ENCODE measurements around the gene SLC35F1.

SLC35F1 gene

GRCh38 chr6:118277631-118278030, 370.6 kb downstream of the SLC35F1 start:
- no peak overlapping the region for H3K27ac ChIP-seq (ENCODE audit: insufficient read depth in 1 of 2, low read depth in 1 of 2, low read length in 2 of 2, poor library complexity in 1 of 2, severe bottlenecking in 2 of 2)
- POLR2A ChIA-PET, result no interaction called here
- DNase-seq, result no peak
- peaks cover 0 to 4% (median 0%) of the 10 kb centered on the region in 5 experiments for H3K27me3 ChIP-seq (replicated peaks in 2 of 5; ENCODE audit: control insufficient read depth in 4 of 5, insufficient read depth in 5 of 5, low read length in 4 of 5)
- H3K9me3 ChIP-seq (ENCODE audit: control extremely low read depth in 1 of 5, control insufficient read depth in 4 of 5, insufficient read depth in 2 of 5, low read depth in 1 of 5, low read length in 4 of 5), result no peaks in the 10 kb centered on the region
- 75% methylated on average over 1 of the region's 1 CpG for WGBS (ENCODE audit: insufficient coverage)
- H3K36me3 ChIP-seq (ENCODE audit: control insufficient read depth in 4 of 4, insufficient read depth in 4 of 4, low read length in 3 of 4), result no peaks in the 10 kb centered on the region
- H3K4me1 ChIP-seq (ENCODE audit: control extremely low read depth in 1 of 4, control insufficient read depth in 4 of 4, insufficient read depth in 4 of 4, low read length in 3 of 4), result no peaks in the 10 kb centered on the region
- H3K4me3 ChIP-seq (ENCODE audit: control insufficient read depth in 1 of 7, extremely low read depth in 1 of 7, insufficient read depth in 4 of 7, low read depth in 2 of 7, low read length in 6 of 7), result no peak overlapping the region
- CTCF ChIA-PET, result no interaction called here

- Histone ChIP-seq H3K27me3 (replicated peaks in 2 of 5; ENCODE audit: control insufficient read depth in 4 of 5, insufficient read depth in 5 of 5, low read length in 4 of 5) (peaks cover 0 to 4% (median 0%) of the 10 kb centered on the region in 5 experiments), H3K4me3 (ENCODE audit: control insufficient read depth in 1 of 7, extremely low read depth in 1 of 7, insufficient read depth in 4 of 7, low read depth in 2 of 7, low read length in 6 of 7) (no peak overlapping the region), H3K27ac (ENCODE audit: insufficient read depth in 1 of 2, low read depth in 1 of 2, low read length in 2 of 2, poor library complexity in 1 of 2, severe bottlenecking in 2 of 2) (no peak overlapping the region), H3K4me1 (ENCODE audit: control extremely low read depth in 1 of 4, control insufficient read depth in 4 of 4, insufficient read depth in 4 of 4, low read length in 3 of 4) (peaks cover 0 to 2% (median 0%) of the 10 kb centered on the region in 4 experiments), H3K9me3 (ENCODE audit: control extremely low read depth in 1 of 5, control insufficient read depth in 4 of 5, insufficient read depth in 2 of 5, low read depth in 1 of 5, low read length in 4 of 5) (no peaks in the 10 kb centered on the region), H3K36me3 (ENCODE audit: control insufficient read depth in 4 of 4, insufficient read depth in 4 of 4, low read length in 3 of 4) (no peaks in the 10 kb centered on the region)
- CTCF ChIA-PET, result interaction anchor here (1.7 kb wide), 1 partner anchor 12 kb away, joined by 3 read pairs; no protein-coding TSS in a partner anchor
- POLR2A ChIA-PET, result no interaction called here
- no CpG with 5 or more reads among the region's 2 CpGs for WGBS (ENCODE audit: insufficient coverage)
- DNase-seq, result no peak
Measured at GRCh38 chr6:118280210-118280609, 373.1 kb downstream of the SLC35F1 start.

GRCh38 chr6:118281291-118281690, 374.2 kb downstream of the SLC35F1 start:
- peaks cover 0 to 4% (median 0%) of the 10 kb centered on the region in 5 experiments for H3K27me3 ChIP-seq (replicated peaks in 2 of 5; ENCODE audit: control insufficient read depth in 4 of 5, insufficient read depth in 5 of 5, low read length in 4 of 5)
- CTCF ChIA-PET, result interaction anchor here (0.9 to 1.7 kb wide), 3 partner anchors 11 to 299 kb away, joined by 3 to 5 read pairs (median 3); no protein-coding TSS in a partner anchor
- no peaks in the 10 kb centered on the region for H3K9me3 ChIP-seq (ENCODE audit: control extremely low read depth in 1 of 5, control insufficient read depth in 4 of 5, insufficient read depth in 2 of 5, low read depth in 1 of 5, low read length in 4 of 5)
- DNase-seq, result no peak
- peaks cover 0 to 2% (median 0%) of the 10 kb centered on the region in 4 experiments for H3K4me1 ChIP-seq (ENCODE audit: control extremely low read depth in 1 of 4, control insufficient read depth in 4 of 4, insufficient read depth in 4 of 4, low read length in 3 of 4)
- H3K27ac ChIP-seq (ENCODE audit: insufficient read depth in 1 of 2, low read depth in 1 of 2, low read length in 2 of 2, poor library complexity in 1 of 2, severe bottlenecking in 2 of 2), result no peak overlapping the region
- POLR2A ChIA-PET, result no interaction called here
- no peaks in the 10 kb centered on the region for H3K36me3 ChIP-seq (ENCODE audit: control insufficient read depth in 4 of 4, insufficient read depth in 4 of 4, low read length in 3 of 4)
- no peak overlapping the region for H3K4me3 ChIP-seq (ENCODE audit: control insufficient read depth in 1 of 7, extremely low read depth in 1 of 7, insufficient read depth in 4 of 7, low read depth in 2 of 7, low read length in 6 of 7)

- 0% methylated on average over 3 of the region's 8 CpGs for WGBS (ENCODE audit: insufficient coverage)
- Histone ChIP-seq H3K27me3 (replicated peaks in 2 of 5; ENCODE audit: control insufficient read depth in 4 of 5, insufficient read depth in 5 of 5, low read length in 4 of 5) (no peaks in the 10 kb centered on the region), H3K4me1 (ENCODE audit: control extremely low read depth in 1 of 4, control insufficient read depth in 4 of 4, insufficient read depth in 4 of 4, low read length in 3 of 4) (peaks cover 0 to 2% (median 0%) of the 10 kb centered on the region in 4 experiments), H3K36me3 (ENCODE audit: control insufficient read depth in 4 of 4, insufficient read depth in 4 of 4, low read length in 3 of 4) (no peaks in the 10 kb centered on the region), H3K27ac (ENCODE audit: insufficient read depth in 1 of 2, low read depth in 1 of 2, low read length in 2 of 2, poor library complexity in 1 of 2, severe bottlenecking in 2 of 2) (no peak overlapping the region), H3K9me3 (ENCODE audit: control extremely low read depth in 1 of 5, control insufficient read depth in 4 of 5, insufficient read depth in 2 of 5, low read depth in 1 of 5, low read length in 4 of 5) (no peaks in the 10 kb centered on the region), H3K4me3 (ENCODE audit: control insufficient read depth in 1 of 7, extremely low read depth in 1 of 7, insufficient read depth in 4 of 7, low read depth in 2 of 7, low read length in 6 of 7) (no peak overlapping the region)
- peak; percentile 62 to 81 (median 76) for DNase-seq
- ChIA-PET CTCF (interaction anchor here (0.9 to 1.8 kb wide), 10 partner anchors 8 to 501 kb away, joined by 3 to 6 read pairs (median 3); no protein-coding TSS in a partner anchor), POLR2A (no interaction called here)
Measured at GRCh38 chr6:118283766-118284165, 376.7 kb downstream of the SLC35F1 start.

GRCh38 chr6:118284736-118285360, 377.8 kb downstream of the SLC35F1 start:
- H3K27ac ChIP-seq (ENCODE audit: insufficient read depth in 1 of 2, low read depth in 1 of 2, low read length in 2 of 2, poor library complexity in 1 of 2, severe bottlenecking in 2 of 2), result no peak overlapping the region
- H3K4me3 ChIP-seq (ENCODE audit: control insufficient read depth in 1 of 7, extremely low read depth in 1 of 7, insufficient read depth in 4 of 7, low read depth in 2 of 7, low read length in 6 of 7), result no peak overlapping the region
- no peaks in the 10 kb centered on the region for H3K9me3 ChIP-seq (ENCODE audit: control extremely low read depth in 1 of 5, control insufficient read depth in 4 of 5, insufficient read depth in 2 of 5, low read depth in 1 of 5, low read length in 4 of 5)
- H3K36me3 ChIP-seq (ENCODE audit: control insufficient read depth in 4 of 4, insufficient read depth in 4 of 4, low read length in 3 of 4), result no peaks in the 10 kb centered on the region
- POLR2A ChIA-PET, result no interaction called here
- WGBS (ENCODE audit: insufficient coverage), result 89% methylated on average over 3 of the region's 5 CpGs
- DNase-seq, result peak in 1 of 3 donors; percentile 4
- H3K27me3 ChIP-seq (replicated peaks in 2 of 5; ENCODE audit: control insufficient read depth in 4 of 5, insufficient read depth in 5 of 5, low read length in 4 of 5), result no peaks in the 10 kb centered on the region
- CTCF ChIA-PET, result interaction anchor here (0.9 to 2.2 kb wide), 8 partner anchors 10 to 826 kb away, joined by 3 to 7 read pairs (median 4); no protein-coding TSS in a partner anchor
- H3K4me1 ChIP-seq (ENCODE audit: control extremely low read depth in 1 of 4, control insufficient read depth in 4 of 4, insufficient read depth in 4 of 4, low read length in 3 of 4), result peaks cover 0 to 2% (median 0%) of the 10 kb centered on the region in 4 experiments

- ChIA-PET POLR2A (no interaction called here), CTCF (interaction anchor here (1.3 to 2.2 kb wide), 6 partner anchors 11 to 335 kb away, joined by 3 to 7 read pairs (median 4); no protein-coding TSS in a partner anchor)
- no peak overlapping the region for H3K27ac ChIP-seq (ENCODE audit: insufficient read depth in 1 of 2, low read depth in 1 of 2, low read length in 2 of 2, poor library complexity in 1 of 2, severe bottlenecking in 2 of 2)
- peaks cover 0 to 2% (median 0%) of the 10 kb centered on the region in 4 experiments for H3K4me1 ChIP-seq (ENCODE audit: control extremely low read depth in 1 of 4, control insufficient read depth in 4 of 4, insufficient read depth in 4 of 4, low read length in 3 of 4)
- H3K36me3 ChIP-seq (ENCODE audit: control insufficient read depth in 4 of 4, insufficient read depth in 4 of 4, low read length in 3 of 4), result no peaks in the 10 kb centered on the region
- no peaks in the 10 kb centered on the region for H3K27me3 ChIP-seq (replicated peaks in 2 of 5; ENCODE audit: control insufficient read depth in 4 of 5, insufficient read depth in 5 of 5, low read length in 4 of 5)
- H3K9me3 ChIP-seq (ENCODE audit: control extremely low read depth in 1 of 5, control insufficient read depth in 4 of 5, insufficient read depth in 2 of 5, low read depth in 1 of 5, low read length in 4 of 5), result no peaks in the 10 kb centered on the region
- no peak overlapping the region for H3K4me3 ChIP-seq (ENCODE audit: control insufficient read depth in 1 of 7, extremely low read depth in 1 of 7, insufficient read depth in 4 of 7, low read depth in 2 of 7, low read length in 6 of 7)
- WGBS (ENCODE audit: insufficient coverage), result 100% methylated on average over 1 of the region's 1 CpG
- no peak for DNase-seq
Measured at GRCh38 chr6:118285791-118286190, 378.7 kb downstream of the SLC35F1 start.

GRCh38 chr6:118288355-118289124, 381.5 kb downstream of the SLC35F1 start:
- Histone ChIP-seq H3K9me3 (ENCODE audit: control extremely low read depth in 1 of 5, control insufficient read depth in 4 of 5, insufficient read depth in 2 of 5, low read depth in 1 of 5, low read length in 4 of 5) (peaks cover 0 to 1% (median 0%) of the 10 kb centered on the region in 5 experiments), H3K27me3 (replicated peaks in 2 of 5; ENCODE audit: control insufficient read depth in 4 of 5, insufficient read depth in 5 of 5, low read length in 4 of 5) (no peaks in the 10 kb centered on the region), H3K27ac (ENCODE audit: insufficient read depth in 1 of 2, low read depth in 1 of 2, low read length in 2 of 2, poor library complexity in 1 of 2, severe bottlenecking in 2 of 2) (no peak overlapping the region), H3K4me1 (ENCODE audit: control extremely low read depth in 1 of 4, control insufficient read depth in 4 of 4, insufficient read depth in 4 of 4, low read length in 3 of 4) (peaks cover 0 to 2% (median 0%) of the 10 kb centered on the region in 4 experiments), H3K4me3 (ENCODE audit: control insufficient read depth in 1 of 7, extremely low read depth in 1 of 7, insufficient read depth in 4 of 7, low read depth in 2 of 7, low read length in 6 of 7) (no peak overlapping the region), H3K36me3 (ENCODE audit: control insufficient read depth in 4 of 4, insufficient read depth in 4 of 4, low read length in 3 of 4) (no peaks in the 10 kb centered on the region)
- DNase-seq, result no peak
- WGBS (ENCODE audit: insufficient coverage), result 100% methylated on average over 1 of the region's 2 CpGs
- CTCF ChIA-PET, result no interaction called here
- POLR2A ChIA-PET, result no interaction called here

Data from common myeloid progenitor, CD34-positive (primary cell).